ENCODE data around the gene FRY.

The FRY gene

GRCh38 chr13:32265726-32266125 lies 234.2 kb downstream of the FRY start:
- FAIRE-seq (no peak), DNase-seq (ENCODE audit: insufficient read length, low spot score) (no peak)
- TF ChIP-seq POLR2A (IDR thresholded peaks at IDR 0.05; ENCODE audit: low read depth, low read length), result no peak

- FAIRE-seq (no peak), DNase-seq (ENCODE audit: insufficient read length, low spot score) (no peak)
- no peak for TF ChIP-seq POLR2A (IDR thresholded peaks at IDR 0.05; ENCODE audit: low read depth, low read length)
These were observed 234.6 kb downstream of the FRY start for GRCh38 chr13:32266130-32266529.

GRCh38 chr13:32267836-32268439 lies 236.4 kb downstream of the FRY start:
- no peak for TF ChIP-seq POLR2A (IDR thresholded peaks at IDR 0.05; ENCODE audit: low read depth, low read length)
- FAIRE-seq, result no peak
- DNase-seq (ENCODE audit: insufficient read length, low spot score), result no peak

GRCh38 chr13:32272021-32272683 lies 240.6 kb downstream of the FRY start:
- TF ChIP-seq POLR2A (IDR thresholded peaks at IDR 0.05; ENCODE audit: low read depth, low read length), result no peak
- FAIRE-seq, result no peak
- no peak for DNase-seq (ENCODE audit: insufficient read length, low spot score)

GRCh38 chr13:32277839-32278238 lies 246.3 kb downstream of the FRY start:
- DNase-seq (ENCODE audit: insufficient read length, low spot score) (no peak), FAIRE-seq (no peak)
- TF ChIP-seq POLR2A (IDR thresholded peaks at IDR 0.05; ENCODE audit: low read depth, low read length), result no peak

- FAIRE-seq (no peak), DNase-seq (ENCODE audit: insufficient read length, low spot score) (no peak)
- TF ChIP-seq POLR2A (IDR thresholded peaks at IDR 0.05; ENCODE audit: low read depth, low read length), result no peak
These were observed 246.9 kb downstream of the FRY start for GRCh38 chr13:32278426-32278825.

- FAIRE-seq (no peak), DNase-seq (ENCODE audit: insufficient read length, low spot score) (no peak)
- no peak for TF ChIP-seq POLR2A (IDR thresholded peaks at IDR 0.05; ENCODE audit: low read depth, low read length)
These were observed 249.5 kb downstream of the FRY start for GRCh38 chr13:32281096-32281495.

GRCh38 chr13:32282096-32282711 lies 250.6 kb downstream of the FRY start:
- DNase-seq (ENCODE audit: insufficient read length, low spot score) (no peak), FAIRE-seq (no peak)
- TF ChIP-seq POLR2A (IDR thresholded peaks at IDR 0.05; ENCODE audit: low read depth, low read length), result no peak

- DNase-seq (ENCODE audit: insufficient read length, low spot score) (no peak), FAIRE-seq (no peak)
- no peak for TF ChIP-seq POLR2A (IDR thresholded peaks at IDR 0.05; ENCODE audit: low read depth, low read length)
These were observed 253.5 kb downstream of the FRY start for GRCh38 chr13:32284927-32285632.

GRCh38 chr13:32285633-32285965 lies 254.0 kb downstream of the FRY start:
- TF ChIP-seq POLR2A (IDR thresholded peaks at IDR 0.05; ENCODE audit: low read depth, low read length), result no peak
- FAIRE-seq (no peak), DNase-seq (ENCODE audit: insufficient read length, low spot score) (no peak)

- FAIRE-seq (no peak), DNase-seq (ENCODE audit: insufficient read length, low spot score) (no peak)
- no peak for TF ChIP-seq POLR2A (IDR thresholded peaks at IDR 0.05; ENCODE audit: low read depth, low read length)
These were observed 265.6 kb downstream of the FRY start for GRCh38 chr13:32297206-32297605.

GRCh38 chr13:32298695-32299094 lies 267.1 kb downstream of the FRY start:
- TF ChIP-seq POLR2A (IDR thresholded peaks at IDR 0.05; ENCODE audit: low read depth, low read length), result no peak
- DNase-seq (ENCODE audit: insufficient read length, low spot score) (no peak), FAIRE-seq (no peak)

- no peak for TF ChIP-seq POLR2A (IDR thresholded peaks at IDR 0.05; ENCODE audit: low read depth, low read length)
- FAIRE-seq (no peak), DNase-seq (ENCODE audit: insufficient read length, low spot score) (no peak)
These were observed 268.3 kb downstream of the FRY start for GRCh38 chr13:32299893-32300292.

GRCh38 chr13:32300406-32300805 lies 268.8 kb downstream of the FRY start:
- FAIRE-seq, result no peak
- no peak for TF ChIP-seq POLR2A (IDR thresholded peaks at IDR 0.05; ENCODE audit: low read depth, low read length)

More at GRCh38 chr13:32300406-32300805, 268.8 kb downstream of the FRY start:
- no peak for DNase-seq (ENCODE audit: insufficient read length, low spot score)

All from H54 (cell line).